ENCODE results near the gene SGO2.

- TF ChIP-seq CTCF (IDR thresholded peaks at IDR 0.05) (no peak), POLR2AphosphoS5 (IDR thresholded peaks at IDR 0.05) (no peak)
These were observed 33.4 kb upstream of the SGO2 start for GRCh38 chr2:200492656-200493055.
